ENCODE measurements around the gene ZBTB7B. TPM values are rescaled to one million over a fixed set of nuclear protein-coding genes. Genes with fewer than 3 reads are reported as not detected.

ZBTB7B gene
- total and polyA plus RNA-seq, 9 of the 15 experiments (the other 6 are each of a cell fraction or from before 2014, with no cell fraction given) = 0.04 to 46.5 (median 15.2) TPM

DNA sequence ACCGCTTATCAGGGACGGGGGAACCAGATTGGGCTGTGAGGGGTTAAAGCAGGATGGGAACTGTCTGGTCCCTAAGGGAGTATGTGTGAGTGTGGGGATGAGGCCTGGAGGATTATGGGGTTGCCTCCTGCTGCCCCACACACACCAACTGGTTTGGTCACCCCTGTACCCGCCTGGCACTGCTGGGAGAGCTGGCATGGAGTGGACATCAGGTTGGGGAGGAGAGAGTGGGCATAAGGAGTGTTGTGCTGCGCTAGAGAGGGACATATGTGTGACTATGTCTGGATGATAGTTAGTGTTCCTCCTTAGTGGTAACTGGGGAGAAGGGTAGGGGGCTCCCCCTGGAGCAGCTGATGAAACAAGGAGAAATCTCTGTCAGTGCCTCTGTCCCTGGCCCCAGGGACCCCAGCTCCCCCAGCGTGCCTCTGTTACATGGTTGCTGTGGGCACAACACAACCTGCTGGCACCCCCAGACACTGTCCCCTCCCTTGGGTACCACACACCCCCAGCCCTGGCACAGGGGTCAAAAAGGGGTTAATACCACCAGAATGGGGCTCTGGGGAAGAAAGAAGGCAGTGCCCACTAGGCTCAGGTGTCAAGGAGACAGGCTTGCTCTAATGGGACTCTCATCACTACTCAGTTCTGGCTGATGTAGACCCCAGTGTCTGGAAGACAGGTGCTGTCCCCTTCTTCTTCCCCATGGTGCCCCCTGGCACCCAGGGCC is 1.9 kb downstream of the ZBTB7B start:
- Histone ChIP-seq H3K27ac (ENCODE audit: extremely low read depth, low read depth, low read length) (peak overlapping the region; percentile 99), H2AFZ (ENCODE audit: low read depth, low read length) (peak overlapping the region; percentile 1; the same call in 1 of the 2 replicates), H4K20me1 (replicated peaks; ENCODE audit: control insufficient read depth, insufficient read depth, low read length) (peaks cover 3% of the 10 kb centered on the region; the same call in 1 of the 2 replicates), H3K9me3 (replicated peaks; ENCODE audit: control insufficient read depth, insufficient read depth, low read depth, low read length) (no peaks in the 10 kb centered on the region), H3K9ac (ENCODE audit: insufficient read depth in 1 of 2, low read depth in 2 of 2, low read length in 2 of 2) (peak overlapping the region; percentile 99), H3K4me3 (peak overlapping the region; percentile 97), H3K27me3 (ENCODE audit: control insufficient read depth in 2 of 2, insufficient read depth in 2 of 2, low read length in 2 of 2) (no peaks in the 10 kb centered on the region), H3K79me2 (ENCODE audit: control insufficient read depth, insufficient read depth, low read length) (peaks cover 77% of the 10 kb centered on the region), H3K9me1 (ENCODE audit: control insufficient read depth, insufficient read depth, low read length) (no peaks in the 10 kb centered on the region), H3K4me2 (ENCODE audit: insufficient read depth, low read length) (peak overlapping the region; percentile 99), H3K4me1 (replicated peaks in 1 of 2; ENCODE audit: control insufficient read depth in 2 of 2, insufficient read depth in 2 of 2, low read length in 2 of 2) (peaks cover 56 to 78% of the 10 kb centered on the region in 2 experiments), H3K36me3 (ENCODE audit: control insufficient read depth, insufficient read depth, low read length) (peaks cover 39% of the 10 kb centered on the region; the same call in 2 of the 3 replicates)
- in situ Hi-C loops (cut with MboI) = no loop called here
- ChIA-PET CTCF (ENCODE audit: low intra/inter-chr PET ratio) (interaction anchor here (0.9 kb wide), 1 partner anchor 75 kb away, joined by 3 read pairs; no protein-coding TSS in a partner anchor), POLR2A (interaction anchor here (0.7 to 1.5 kb wide), 8 partner anchors 8 to 138 kb away, joined by 3 to 8 read pairs (median 3); no protein-coding TSS in a partner anchor)
- WGBS (ENCODE audit: insufficient coverage, low coverage, missing lambda C conversion rate) = 10% methylated on average over 5 of the region's 5 CpGs
- intact Hi-C loops (cut with micrococcal nuclease) = loop anchor here (5.0 kb wide), 3 partner anchors 43 to 447 kb away; partner anchors contain the start of genes EFNA3 and UBE2Q1
- FAIRE-seq (peak; percentile 65), ATAC-seq (no peak), DNase-seq (ENCODE audit: extremely low read depth in 1 of 4, low spot score in 3 of 4) (no peak)
- TSS peak; percentile 38 for BruUV-seq (replicated peaks)
- no peak for TF ChIP-seq CHD4 (IDR thresholded peaks at IDR 0.05; ENCODE audit: insufficient read depth, insufficient replicate concordance, low read depth, low read length, poor library complexity, severe bottlenecking)
- TF ChIP-seq, protein P1, sequence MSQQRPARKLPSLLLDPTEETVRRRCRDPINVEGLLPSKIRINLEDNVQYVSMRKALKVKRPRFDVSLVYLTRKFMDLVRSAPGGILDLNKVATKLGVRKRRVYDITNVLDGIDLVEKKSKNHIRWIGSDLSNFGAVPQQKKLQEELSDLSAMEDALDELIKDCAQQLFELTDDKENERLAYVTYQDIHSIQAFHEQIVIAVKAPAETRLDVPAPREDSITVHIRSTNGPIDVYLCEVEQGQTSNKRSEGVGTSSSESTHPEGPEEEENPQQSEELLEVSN (IDR thresholded peaks at IDR 0.05; ENCODE audit: borderline replicate concordance in 1 of 2, extremely low read depth in 1 of 2, insufficient read depth in 1 of 2, insufficient read length in 1 of 2, low read depth in 1 of 2, low read length in 1 of 2, poor library complexity in 1 of 2, severe bottlenecking in 1 of 2) = no peak
- no peak for TF ChIP-seq PHF8 (IDR thresholded peaks at IDR 0.05; ENCODE audit: borderline replicate concordance, low read length)
- TF ChIP-seq ZNF165 (CRISPR knock-in tag; IDR thresholded peaks at IDR 0.05; ENCODE audit: borderline replicate concordance) = no peak
- TF ChIP-seq ZNF175 (CRISPR knock-in tag; IDR thresholded peaks at IDR 0.05; ENCODE audit: low read depth) = peak; percentile 64; the same call in 1 of the 2 replicates
- TF ChIP-seq HDAC2 (IDR thresholded peaks at IDR 0.05) = no peak
- TF ChIP-seq, protein P2, sequence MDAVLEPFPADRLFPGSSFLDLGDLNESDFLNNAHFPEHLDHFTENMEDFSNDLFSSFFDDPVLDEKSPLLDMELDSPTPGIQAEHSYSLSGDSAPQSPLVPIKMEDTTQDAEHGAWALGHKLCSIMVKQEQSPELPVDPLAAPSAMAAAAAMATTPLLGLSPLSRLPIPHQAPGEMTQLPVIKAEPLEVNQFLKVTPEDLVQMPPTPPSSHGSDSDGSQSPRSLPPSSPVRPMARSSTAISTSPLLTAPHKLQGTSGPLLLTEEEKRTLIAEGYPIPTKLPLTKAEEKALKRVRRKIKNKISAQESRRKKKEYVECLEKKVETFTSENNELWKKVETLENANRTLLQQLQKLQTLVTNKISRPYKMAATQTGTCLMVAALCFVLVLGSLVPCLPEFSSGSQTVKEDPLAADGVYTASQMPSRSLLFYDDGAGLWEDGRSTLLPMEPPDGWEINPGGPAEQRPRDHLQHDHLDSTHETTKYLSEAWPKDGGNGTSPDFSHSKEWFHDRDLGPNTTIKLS (IDR thresholded peaks at IDR 0.05; ENCODE audit: borderline replicate concordance, low read depth) = no peak
- TF ChIP-seq, protein P3, sequence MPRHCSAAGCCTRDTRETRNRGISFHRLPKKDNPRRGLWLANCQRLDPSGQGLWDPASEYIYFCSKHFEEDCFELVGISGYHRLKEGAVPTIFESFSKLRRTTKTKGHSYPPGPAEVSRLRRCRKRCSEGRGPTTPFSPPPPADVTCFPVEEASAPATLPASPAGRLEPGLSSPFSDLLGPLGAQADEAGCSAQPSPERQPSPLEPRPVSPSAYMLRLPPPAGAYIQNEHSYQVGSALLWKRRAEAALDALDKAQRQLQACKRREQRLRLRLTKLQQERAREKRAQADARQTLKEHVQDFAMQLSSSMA (CRISPR knock-in tag; IDR thresholded peaks at IDR 0.05) = peak; percentile 59; the same call in 1 of the 2 replicates
- TF ChIP-seq TFAM (CRISPR knock-in tag; conservative IDR thresholded peaks at IDR 0.05) = no peak
- no peak for TF ChIP-seq NFIC (IDR thresholded peaks at IDR 0.05)
- no peak for TF ChIP-seq HES1 (IDR thresholded peaks at IDR 0.05; ENCODE audit: low read depth)
- TF ChIP-seq ZNF263 (CRISPR knock-in tag; IDR thresholded peaks at IDR 0.05; ENCODE audit: borderline replicate concordance) = no peak; the same call in 1 of the 2 replicates
- TF ChIP-seq RAD21 (CRISPR knock-in tag; conservative IDR thresholded peaks at IDR 0.05 in 1 of 2, IDR thresholded peaks at IDR 0.05 in 1 of 2) = no peak
- TF ChIP-seq RBM25 (IDR thresholded peaks at IDR 0.05; ENCODE audit: low read depth, low read length, severe bottlenecking) = no peak
- TF ChIP-seq BRD9 (IDR thresholded peaks at IDR 0.05; ENCODE audit: low read depth, partially characterized antibody) = no peak
- TF ChIP-seq ZBTB7A (IDR thresholded peaks at IDR 0.05; ENCODE audit: borderline replicate concordance, control insufficient read depth, low read depth, low read length) = no peak

All from K562 (cell line).